ENCODE results near the gene NAGA. TPM values are rescaled to one million over a fixed set of nuclear protein-coding genes. Genes with fewer than 3 reads are reported as not detected.

The NAGA gene
- total RNA-seq, 1 donor from 2014 or later = 23.5 TPM

DNA sequence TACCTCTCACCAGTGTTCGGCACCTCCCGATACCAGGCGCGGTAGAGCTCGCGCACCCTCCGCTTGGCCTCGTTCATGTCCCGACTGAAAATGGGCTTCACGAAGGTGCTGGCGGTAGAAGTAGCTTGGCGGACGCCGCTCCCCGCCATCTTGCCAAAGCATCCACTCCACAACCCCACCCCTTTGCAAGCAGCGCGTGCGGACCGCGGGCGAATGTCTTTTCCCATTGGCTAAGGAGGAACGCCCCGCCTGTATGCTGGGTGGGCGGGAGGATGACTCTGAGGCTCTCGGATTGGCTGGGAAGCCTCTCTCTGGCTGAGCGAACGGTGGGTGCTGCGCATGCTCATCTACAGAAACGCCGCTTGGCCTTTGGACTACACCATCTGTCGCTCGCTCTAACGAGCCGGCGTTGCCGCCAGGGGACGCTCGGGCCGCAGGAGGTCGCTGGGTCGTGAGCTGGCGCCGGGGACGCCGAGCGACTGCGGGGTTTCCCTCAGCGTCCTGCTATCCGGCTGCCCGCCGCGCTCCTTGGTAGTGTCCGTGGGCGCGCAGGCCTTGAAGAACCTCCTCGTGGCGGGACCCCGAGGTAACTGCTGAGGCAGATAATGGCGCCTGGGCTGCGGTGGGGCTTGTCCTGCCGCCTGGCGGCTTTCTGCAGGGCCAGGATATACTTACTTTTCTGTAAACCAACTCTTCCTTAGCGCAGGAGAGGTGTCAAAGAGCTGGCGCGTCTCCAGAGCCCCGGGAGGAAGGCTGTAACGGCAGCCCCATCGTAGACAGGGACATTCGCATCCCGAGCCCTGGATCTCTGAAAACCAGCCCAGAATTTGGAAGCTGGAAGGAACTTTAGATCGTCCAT lies 20.2 kb upstream of the NAGA start, which contains the start of gene NDUFA6:
TSS of gene NDUFA6 (minus strand) at position 177 of the 859 bp plus-strand sequence. CDS start at position 149, 28 bp downstream.
- TF ChIP-seq, protein P1, sequence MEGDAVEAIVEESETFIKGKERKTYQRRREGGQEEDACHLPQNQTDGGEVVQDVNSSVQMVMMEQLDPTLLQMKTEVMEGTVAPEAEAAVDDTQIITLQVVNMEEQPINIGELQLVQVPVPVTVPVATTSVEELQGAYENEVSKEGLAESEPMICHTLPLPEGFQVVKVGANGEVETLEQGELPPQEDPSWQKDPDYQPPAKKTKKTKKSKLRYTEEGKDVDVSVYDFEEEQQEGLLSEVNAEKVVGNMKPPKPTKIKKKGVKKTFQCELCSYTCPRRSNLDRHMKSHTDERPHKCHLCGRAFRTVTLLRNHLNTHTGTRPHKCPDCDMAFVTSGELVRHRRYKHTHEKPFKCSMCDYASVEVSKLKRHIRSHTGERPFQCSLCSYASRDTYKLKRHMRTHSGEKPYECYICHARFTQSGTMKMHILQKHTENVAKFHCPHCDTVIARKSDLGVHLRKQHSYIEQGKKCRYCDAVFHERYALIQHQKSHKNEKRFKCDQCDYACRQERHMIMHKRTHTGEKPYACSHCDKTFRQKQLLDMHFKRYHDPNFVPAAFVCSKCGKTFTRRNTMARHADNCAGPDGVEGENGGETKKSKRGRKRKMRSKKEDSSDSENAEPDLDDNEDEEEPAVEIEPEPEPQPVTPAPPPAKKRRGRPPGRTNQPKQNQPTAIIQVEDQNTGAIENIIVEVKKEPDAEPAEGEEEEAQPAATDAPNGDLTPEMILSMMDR (IDR thresholded peaks at IDR 0.05) = peak; percentile 90
- Mint-ChIP-seq H3K4me1 (ENCODE audit: unreplicated experiment) (peaks cover 23% of the 10 kb centered on the region), H3K27ac (ENCODE audit: unreplicated experiment) (peak within 1 kb of the TSS; percentile 98), H3K36me3 (ENCODE audit: unreplicated experiment) (peaks cover 25% of the 10 kb centered on the region), H3K4me3 (ENCODE audit: unreplicated experiment) (peak within 1 kb of the TSS; percentile 97), H3K27me3 (ENCODE audit: unreplicated experiment) (no peaks in the 10 kb centered on the region), H3K9me3 (ENCODE audit: unreplicated experiment) (no peaks in the 10 kb centered on the region)
- peak; percentile 99 for DNase-seq (ENCODE audit: extremely low spot score, unreplicated experiment)

DNA sequence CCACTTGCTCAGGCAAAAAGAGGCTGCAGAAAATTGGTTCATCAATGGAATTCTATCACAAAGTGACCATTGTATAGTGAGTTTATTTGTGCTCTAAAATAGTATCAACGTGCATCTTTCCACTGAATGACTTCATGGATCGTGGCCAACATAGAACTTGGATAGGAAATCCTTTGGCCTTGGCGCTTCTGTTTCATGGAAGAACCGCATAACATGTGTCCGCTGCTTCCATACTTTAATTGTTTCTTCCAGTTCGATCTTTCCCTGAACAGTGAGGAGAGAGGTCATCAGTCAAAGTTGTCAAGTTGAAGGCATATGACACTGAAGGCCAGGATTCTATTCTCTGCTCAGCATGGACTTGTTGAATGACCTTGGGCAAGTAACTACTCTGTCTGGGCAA lies 15.4 kb upstream of the NAGA start:
- Mint-ChIP-seq H3K36me3 (ENCODE audit: unreplicated experiment) (peaks cover 40% of the 10 kb centered on the region), H3K9me3 (ENCODE audit: unreplicated experiment) (no peaks in the 10 kb centered on the region), H3K27ac (ENCODE audit: unreplicated experiment) (no peak overlapping the region), H3K4me3 (ENCODE audit: unreplicated experiment) (no peak overlapping the region), H3K4me1 (ENCODE audit: unreplicated experiment) (peaks cover 25% of the 10 kb centered on the region), H3K27me3 (ENCODE audit: unreplicated experiment) (no peaks in the 10 kb centered on the region)
- no peak for DNase-seq (ENCODE audit: extremely low spot score, unreplicated experiment)
- TF ChIP-seq, protein P1 (IDR thresholded peaks at IDR 0.05) = no peak

DNA sequence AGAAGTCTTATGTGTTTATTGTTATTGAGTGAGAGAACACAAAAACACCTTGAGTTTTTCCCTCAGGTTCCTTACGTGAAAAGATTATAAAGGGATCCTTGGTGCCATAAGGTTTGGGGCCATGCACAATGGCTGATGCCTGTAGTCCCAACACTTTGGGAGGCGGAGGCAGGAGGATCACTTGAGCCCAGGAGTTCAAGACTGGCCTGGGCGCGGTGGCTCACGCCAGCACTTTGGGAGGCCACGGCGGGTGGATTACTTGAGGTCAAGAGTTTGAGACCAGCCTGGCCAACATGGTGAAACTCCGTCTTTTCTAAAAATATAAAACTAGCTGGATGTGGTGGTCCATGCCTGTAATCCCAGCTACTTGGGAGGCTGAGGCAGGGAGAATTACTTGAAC lies 14.3 kb upstream of the NAGA start:
- H3K4me3 Mint-ChIP-seq (ENCODE audit: unreplicated experiment) = no peak overlapping the region
- peaks cover 40% of the 10 kb centered on the region for H3K36me3 Mint-ChIP-seq (ENCODE audit: unreplicated experiment)
- TF ChIP-seq, protein P1 (IDR thresholded peaks at IDR 0.05) = no peak
- H3K27me3 Mint-ChIP-seq (ENCODE audit: unreplicated experiment) = no peaks in the 10 kb centered on the region
- H3K4me1 Mint-ChIP-seq (ENCODE audit: unreplicated experiment) = peaks cover 30% of the 10 kb centered on the region
- no peak for DNase-seq (ENCODE audit: extremely low spot score, unreplicated experiment)
- no peaks in the 10 kb centered on the region for H3K9me3 Mint-ChIP-seq (ENCODE audit: unreplicated experiment)
- no peak overlapping the region for H3K27ac Mint-ChIP-seq (ENCODE audit: unreplicated experiment)

DNA sequence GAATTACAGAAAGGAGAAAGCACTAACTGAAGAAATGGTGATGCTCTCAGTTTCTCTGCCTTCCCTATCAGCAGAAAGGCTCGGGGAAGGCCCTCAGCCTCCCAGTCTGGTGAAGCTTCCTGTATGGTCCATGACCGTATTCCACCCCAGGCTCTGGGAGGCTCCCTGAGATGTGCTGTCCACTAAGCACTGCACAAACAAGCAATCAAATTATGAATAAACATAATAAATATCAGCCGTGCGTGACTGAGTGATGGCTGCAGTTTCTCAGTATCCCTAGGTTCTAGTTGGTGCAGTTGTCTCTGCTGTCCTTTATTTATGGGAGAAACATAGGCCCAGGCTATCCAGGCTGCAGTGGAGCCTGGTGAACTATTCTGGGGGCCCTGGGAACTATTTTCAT lies 12.5 kb upstream of the NAGA start:
- Mint-ChIP-seq H3K4me3 (ENCODE audit: unreplicated experiment) (no peak overlapping the region), H3K27me3 (ENCODE audit: unreplicated experiment) (no peaks in the 10 kb centered on the region), H3K36me3 (ENCODE audit: unreplicated experiment) (peaks cover 32% of the 10 kb centered on the region), H3K9me3 (ENCODE audit: unreplicated experiment) (no peaks in the 10 kb centered on the region), H3K27ac (ENCODE audit: unreplicated experiment) (no peak overlapping the region), H3K4me1 (ENCODE audit: unreplicated experiment) (peaks cover 25% of the 10 kb centered on the region)
- TF ChIP-seq, protein P1 (IDR thresholded peaks at IDR 0.05) = no peak
- no peak for DNase-seq (ENCODE audit: extremely low spot score, unreplicated experiment)

DNA sequence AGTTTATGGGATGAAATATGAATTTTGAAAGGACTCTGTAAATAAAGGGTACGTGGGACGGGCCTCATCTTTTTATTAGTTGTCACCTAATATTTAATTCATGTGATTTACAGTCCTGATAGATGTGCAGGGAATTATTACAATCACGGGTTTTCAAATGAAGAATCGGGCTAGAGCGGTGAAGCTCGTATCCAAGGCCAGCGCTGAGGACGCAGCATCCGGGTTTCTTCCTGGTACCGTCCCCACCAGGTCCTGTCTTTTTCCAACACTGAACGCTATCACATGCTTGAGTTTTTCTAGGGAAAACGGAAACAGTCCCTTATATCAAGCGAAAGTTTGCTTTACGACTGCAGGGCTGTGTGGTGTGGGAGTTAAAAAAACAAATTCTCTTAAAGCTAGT lies 9.7 kb upstream of the NAGA start:
- peaks cover 13% of the 10 kb centered on the region for H3K36me3 Mint-ChIP-seq (ENCODE audit: unreplicated experiment)
- peak overlapping the region; percentile 99 for H3K27ac Mint-ChIP-seq (ENCODE audit: unreplicated experiment)
- TF ChIP-seq, protein P1 (IDR thresholded peaks at IDR 0.05) = no peak
- peak overlapping the region; percentile 83 for H3K4me3 Mint-ChIP-seq (ENCODE audit: unreplicated experiment)
- peaks cover 23% of the 10 kb centered on the region for H3K4me1 Mint-ChIP-seq (ENCODE audit: unreplicated experiment)
- no peaks in the 10 kb centered on the region for H3K9me3 Mint-ChIP-seq (ENCODE audit: unreplicated experiment)
- H3K27me3 Mint-ChIP-seq (ENCODE audit: unreplicated experiment) = no peaks in the 10 kb centered on the region
- DNase-seq (ENCODE audit: extremely low spot score, unreplicated experiment) = no peak
